ENCODE data around the gene EHMT1. TPM values are rescaled to one million over a fixed set of nuclear protein-coding genes. Genes with fewer than 3 reads are reported as not detected.

Gene EHMT1
- total RNA-seq, 1 donor from 2014 or later, result 52.3 TPM

GRCh38 chr9:137787786-137788505 lies 169.1 kb downstream of the EHMT1 start:
- DNase-seq, result no peak

- no peak for DNase-seq
Measured at GRCh38 chr9:137788561-137789294, 169.9 kb downstream of the EHMT1 start.

- no peak for DNase-seq
Measured at GRCh38 chr9:137789295-137789895, 170.6 kb downstream of the EHMT1 start.

GRCh38 chr9:137791947-137792346 lies 173.1 kb downstream of the EHMT1 start:
- peak; percentile 39 for DNase-seq

GRCh38 chr9:137793196-137793841 lies 174.5 kb downstream of the EHMT1 start:
- DNase-seq, result no peak

GRCh38 chr9:137795156-137795666 lies 176.4 kb downstream of the EHMT1 start:
- DNase-seq, result no peak

GRCh38 chr9:137797206-137798120 lies 178.7 kb downstream of the EHMT1 start:
- DNase-seq, result no peak

- DNase-seq, result no peak
Measured at GRCh38 chr9:137798142-137798541, 179.3 kb downstream of the EHMT1 start.

- DNase-seq, result no peak
Measured at GRCh38 chr9:137798901-137799629, 180.3 kb downstream of the EHMT1 start.

GRCh38 chr9:137799630-137799983 lies 180.8 kb downstream of the EHMT1 start:
- DNase-seq, result no peak

- DNase-seq, result no peak
Measured at GRCh38 chr9:137800196-137801022, 181.6 kb downstream of the EHMT1 start.

GRCh38 chr9:137801023-137801319 lies 182.2 kb downstream of the EHMT1 start:
- DNase-seq, result no peak

GRCh38 chr9:137802021-137802420 lies 183.2 kb downstream of the EHMT1 start:
- DNase-seq, result no peak

GRCh38 chr9:137802521-137803243 lies 183.9 kb downstream of the EHMT1 start:
- no peak for DNase-seq

GRCh38 chr9:137804908-137805630 lies 186.3 kb downstream of the EHMT1 start:
- DNase-seq, result no peak

GRCh38 chr9:137807721-137808703 lies 189.2 kb downstream of the EHMT1 start:
- DNase-seq, result no peak

GRCh38 chr9:137809040-137809576 lies 190.3 kb downstream of the EHMT1 start:
- no peak for DNase-seq
